NB4 (cell line): ENCODE results near the gene FMN1.

Experiments used
- POLR2A ChIP-seq: IDR thresholded peaks from 2 replicates; pipeline ENCODE4 v1.6.1; 2011; ENCODE audit warnings: mild to moderate bottlenecking; ENCODE audit not compliant: insufficient read length; ENCODE audit errors: extremely low read depth
- TF ChIP-seq, protein P1 (sequence below): IDR thresholded peaks from 2 replicates; pipeline ENCODE4 v1.6.1; 2011; ENCODE audit warnings: low read depth, low read length

DNA sequence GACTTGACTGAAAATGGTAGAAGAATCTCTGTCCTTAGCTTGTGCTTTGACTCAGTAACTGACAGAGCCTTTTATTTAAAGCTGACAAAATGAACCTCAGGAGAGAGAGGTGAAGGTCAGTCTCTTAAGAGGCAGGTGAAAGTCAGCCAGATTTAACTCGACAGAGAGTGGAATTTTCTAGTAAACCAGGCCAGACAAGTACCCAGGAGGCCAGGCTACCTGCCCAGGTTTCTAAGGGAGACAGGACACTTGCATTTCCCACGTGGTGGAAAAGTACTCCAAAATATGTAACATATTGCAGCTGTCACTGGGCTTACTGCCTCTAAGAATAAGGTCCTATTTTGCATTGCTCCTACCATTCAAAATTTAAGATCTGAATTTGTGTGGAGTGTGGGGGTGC lies 167.9 kb downstream of the FMN1 start:
- no peak for TF ChIP-seq POLR2A
- TF ChIP-seq, protein P1, sequence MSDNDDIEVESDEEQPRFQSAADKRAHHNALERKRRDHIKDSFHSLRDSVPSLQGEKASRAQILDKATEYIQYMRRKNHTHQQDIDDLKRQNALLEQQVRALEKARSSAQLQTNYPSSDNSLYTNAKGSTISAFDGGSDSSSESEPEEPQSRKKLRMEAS, result no peak
